GM18526 (cell line): ENCODE measurements around the gene SLC25A48.

Experiments
- POLR2A ChIP-seq: IDR thresholded peaks from 3 replicates; pipeline ENCODE4 v1.6.1; 2011; ENCODE audit not compliant: insufficient read length; ENCODE audit errors: extremely low read depth

SLC25A48 gene

GRCh38 chr5:135881244-135881643, 46.8 kb downstream of the SLC25A48 start:
- TF ChIP-seq POLR2A: no peak

- TF ChIP-seq POLR2A: no peak
These were observed 47.4 kb downstream of the SLC25A48 start for GRCh38 chr5:135881819-135882218.

GRCh38 chr5:135883026-135883425, 48.6 kb downstream of the SLC25A48 start:
- no peak for TF ChIP-seq POLR2A

GRCh38 chr5:135883441-135883840, 49.0 kb downstream of the SLC25A48 start:
- TF ChIP-seq POLR2A: no peak

- no peak for TF ChIP-seq POLR2A
These were observed 50.6 kb downstream of the SLC25A48 start for GRCh38 chr5:135885031-135885430.

- TF ChIP-seq POLR2A: no peak
These were observed 51.7 kb downstream of the SLC25A48 start for GRCh38 chr5:135886136-135886535.

- TF ChIP-seq POLR2A: no peak
These were observed 53.0 kb downstream of the SLC25A48 start for GRCh38 chr5:135887447-135887864.

- TF ChIP-seq POLR2A: no peak
These were observed 53.6 kb downstream of the SLC25A48 start for GRCh38 chr5:135887881-135888614.

- no peak for TF ChIP-seq POLR2A
These were observed 55.8 kb downstream of the SLC25A48 start for GRCh38 chr5:135890296-135890695.

GRCh38 chr5:135890867-135891266, 56.4 kb downstream of the SLC25A48 start:
- no peak for TF ChIP-seq POLR2A

GRCh38 chr5:135891268-135891667, 56.8 kb downstream of the SLC25A48 start:
- TF ChIP-seq POLR2A: no peak

GRCh38 chr5:135891791-135892190, 57.3 kb downstream of the SLC25A48 start:
- TF ChIP-seq POLR2A: no peak

GRCh38 chr5:135894276-135894675, 59.8 kb downstream of the SLC25A48 start:
- no peak for TF ChIP-seq POLR2A

GRCh38 chr5:135894789-135895188, 60.3 kb downstream of the SLC25A48 start:
- no peak for TF ChIP-seq POLR2A

GRCh38 chr5:135895474-135896006, 61.1 kb downstream of the SLC25A48 start, which contains the start of gene IL9:
TSS of gene IL9 (minus strand) at chr5:135895841. CDS start at chr5:135895816, 25 bp downstream.
- no peak for TF ChIP-seq POLR2A

- TF ChIP-seq POLR2A: no peak
These were observed 64.2 kb downstream of the SLC25A48 start for GRCh38 chr5:135898651-135899050.

- TF ChIP-seq POLR2A: no peak
These were observed 65.8 kb downstream of the SLC25A48 start for GRCh38 chr5:135900276-135900675.
